HG02798 (cell line): ENCODE measurements around the gene RHOBTB3.
A peak's percentile ranks its signal among the peaks of the same experiment; 100 is the strongest.
"Not testable (repeated sequence)": the region's sequence is repeated elsewhere in the genome, so short reads cannot be mapped to it uniquely, and the experiment has no call there.

Source experiments
- ATAC-seq: cut with Tn5 transposase; IDR thresholded peaks from one replicate; pipeline ENCODE4 v1.9.1; 2021; ENCODE audit warnings: mild to moderate bottlenecking; ENCODE audit not compliant: unreplicated experiment, poor library complexity

The RHOBTB3 gene, protein sequence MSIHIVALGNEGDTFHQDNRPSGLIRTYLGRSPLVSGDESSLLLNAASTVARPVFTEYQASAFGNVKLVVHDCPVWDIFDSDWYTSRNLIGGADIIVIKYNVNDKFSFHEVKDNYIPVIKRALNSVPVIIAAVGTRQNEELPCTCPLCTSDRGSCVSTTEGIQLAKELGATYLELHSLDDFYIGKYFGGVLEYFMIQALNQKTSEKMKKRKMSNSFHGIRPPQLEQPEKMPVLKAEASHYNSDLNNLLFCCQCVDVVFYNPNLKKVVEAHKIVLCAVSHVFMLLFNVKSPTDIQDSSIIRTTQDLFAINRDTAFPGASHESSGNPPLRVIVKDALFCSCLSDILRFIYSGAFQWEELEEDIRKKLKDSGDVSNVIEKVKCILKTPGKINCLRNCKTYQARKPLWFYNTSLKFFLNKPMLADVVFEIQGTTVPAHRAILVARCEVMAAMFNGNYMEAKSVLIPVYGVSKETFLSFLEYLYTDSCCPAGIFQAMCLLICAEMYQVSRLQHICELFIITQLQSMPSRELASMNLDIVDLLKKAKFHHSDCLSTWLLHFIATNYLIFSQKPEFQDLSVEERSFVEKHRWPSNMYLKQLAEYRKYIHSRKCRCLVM

DNA sequence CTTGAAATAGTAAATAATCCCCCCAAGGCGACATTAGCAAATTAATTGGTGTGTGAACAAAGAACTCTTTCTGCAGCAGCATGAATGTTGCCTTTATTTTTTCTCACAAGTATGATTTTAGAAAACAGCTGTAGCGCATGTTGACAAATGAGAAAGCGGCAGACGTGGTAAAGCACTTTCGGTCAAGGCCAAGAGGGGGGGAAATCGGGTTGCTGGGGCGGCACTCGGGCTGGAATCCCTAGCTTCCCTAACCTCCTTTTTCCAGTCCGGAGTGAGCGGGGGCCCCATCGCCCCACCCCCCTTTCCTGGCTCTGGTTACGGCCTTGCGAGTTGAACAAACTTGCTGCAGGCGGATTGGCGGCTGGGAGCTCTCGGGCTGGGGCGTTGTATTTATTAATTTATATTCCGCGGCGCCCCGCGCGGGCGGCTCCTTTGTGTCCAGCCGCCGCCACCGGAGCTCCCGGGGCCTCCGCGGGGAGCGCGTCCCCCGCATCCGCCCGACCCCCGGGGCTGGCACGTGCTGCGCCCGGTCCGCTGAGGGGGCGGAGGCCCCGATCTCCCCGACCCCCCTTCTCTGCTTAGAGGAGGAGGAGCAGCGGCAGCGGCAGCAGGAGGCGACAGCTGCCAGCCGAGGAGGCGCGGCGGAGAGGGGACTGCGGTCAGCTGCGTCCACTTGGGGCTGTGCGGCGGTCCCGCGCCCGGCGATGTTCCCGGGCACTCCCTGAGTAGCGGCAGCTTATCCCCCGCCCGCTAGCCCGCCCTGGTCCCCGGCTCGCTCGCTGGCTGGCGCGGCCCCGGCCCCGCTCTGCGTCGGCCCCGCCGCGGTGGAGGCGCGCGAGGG is at the start of gene RHOBTB3:
TSS of gene RHOBTB3 (plus strand) at position 607 of the 841 bp plus-strand sequence. CDS start 347 bp downstream, outside the sequence.
- peak; percentile 60 for ATAC-seq

DNA sequence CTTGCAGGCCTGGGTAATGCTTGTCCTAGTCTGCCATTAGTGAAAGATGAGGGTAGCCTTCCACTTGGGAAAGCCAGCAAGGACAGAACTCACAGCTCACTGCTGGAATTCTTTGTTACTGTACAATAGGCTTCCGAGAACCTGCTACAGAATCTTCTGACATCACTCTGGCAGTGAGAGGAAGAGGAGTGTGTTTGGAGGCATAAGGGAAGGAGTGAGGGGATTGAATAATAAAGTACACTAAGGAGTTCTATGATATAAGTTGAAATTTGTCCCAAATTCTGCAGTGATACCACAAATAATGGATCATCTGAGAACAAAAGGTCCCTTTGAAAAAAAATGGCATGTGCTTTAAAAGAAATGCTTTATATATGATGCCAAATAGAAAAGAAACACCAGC is 48.2 kb upstream of the RHOBTB3 start, which contains the start of gene SPATA9:
TSS of gene SPATA9 (minus strand) at position 101 of the 400 bp plus-strand sequence. CDS start 137 bp downstream, outside the sequence.
- no peak for ATAC-seq

DNA sequence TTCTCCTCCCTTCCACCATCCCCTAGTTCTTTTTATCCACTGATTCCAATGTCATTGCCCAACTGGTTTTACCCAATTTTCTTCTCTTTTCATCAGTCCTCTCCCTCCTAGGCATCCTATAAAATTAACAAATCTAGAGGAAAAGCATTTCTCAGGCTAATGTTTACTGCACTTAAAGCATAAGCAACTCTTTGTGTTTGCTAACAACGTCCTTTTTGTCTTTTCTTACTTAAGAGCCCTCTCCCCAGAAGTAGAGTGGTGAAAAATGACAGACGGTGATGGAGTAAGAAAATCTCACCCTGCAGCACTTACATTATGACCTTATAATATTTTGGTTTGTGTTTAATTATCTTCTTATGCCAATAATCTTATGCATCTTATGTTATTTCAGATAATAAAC is 46.8 kb upstream of the RHOBTB3 start:
- no peak for ATAC-seq

DNA sequence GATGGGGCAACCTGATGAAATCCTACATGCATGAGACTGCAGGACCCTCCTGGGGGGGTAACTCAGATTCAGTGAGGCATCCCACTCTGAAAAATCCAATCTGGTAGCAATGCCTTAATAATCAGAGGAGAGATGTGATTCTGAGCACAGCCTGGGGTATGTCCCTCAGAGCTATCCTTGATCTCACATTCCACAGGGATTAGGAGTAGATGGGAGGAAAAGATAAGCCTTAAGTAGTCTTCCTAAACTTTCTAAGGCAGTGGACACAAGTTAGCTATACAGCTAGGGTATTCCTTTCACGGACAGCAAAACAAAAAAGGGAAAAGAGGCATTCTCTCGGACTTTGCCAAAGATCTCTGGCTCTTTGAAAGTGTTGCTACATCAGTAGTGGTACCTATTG is 44.5 kb upstream of the RHOBTB3 start:
- no peak for ATAC-seq

DNA sequence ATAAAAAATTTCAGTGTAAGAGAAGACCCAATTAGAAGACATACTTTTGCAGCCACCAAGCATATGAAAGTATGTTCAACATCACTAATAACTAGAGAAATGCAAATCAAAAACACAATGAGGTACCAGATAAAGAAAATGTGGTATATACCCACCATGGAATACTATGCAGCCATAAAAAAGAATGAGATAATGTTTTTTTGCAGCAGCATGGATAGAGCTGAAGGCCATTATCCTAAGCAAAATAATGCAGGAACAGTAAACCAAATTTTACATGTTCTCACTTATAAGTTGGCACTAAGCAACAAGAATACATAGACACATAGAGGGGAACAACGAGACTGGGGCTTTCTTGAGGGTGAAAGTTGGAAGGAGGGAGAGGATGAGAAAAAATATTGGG is 41.5 kb upstream of the RHOBTB3 start:
- ATAC-seq = no peak

DNA sequence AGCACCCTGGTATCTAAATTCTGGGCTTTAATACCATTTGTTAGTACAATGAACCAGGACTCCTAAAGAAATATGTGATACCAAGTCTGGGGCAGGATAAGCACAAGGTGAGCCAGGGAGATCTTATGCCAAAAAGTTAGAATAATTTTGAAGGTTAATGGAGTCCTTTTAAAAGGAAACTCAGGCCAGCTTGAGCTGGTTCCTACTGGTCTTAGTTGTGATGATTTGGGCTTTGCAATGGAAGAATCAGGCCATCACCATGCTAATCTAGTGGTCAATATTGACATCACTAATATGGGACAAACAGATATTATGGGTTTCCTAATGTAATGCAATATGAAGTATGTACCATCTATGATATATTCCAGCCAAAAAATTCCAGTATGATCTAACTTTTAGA is 40.8 kb upstream of the RHOBTB3 start:
- ATAC-seq = no peak

DNA sequence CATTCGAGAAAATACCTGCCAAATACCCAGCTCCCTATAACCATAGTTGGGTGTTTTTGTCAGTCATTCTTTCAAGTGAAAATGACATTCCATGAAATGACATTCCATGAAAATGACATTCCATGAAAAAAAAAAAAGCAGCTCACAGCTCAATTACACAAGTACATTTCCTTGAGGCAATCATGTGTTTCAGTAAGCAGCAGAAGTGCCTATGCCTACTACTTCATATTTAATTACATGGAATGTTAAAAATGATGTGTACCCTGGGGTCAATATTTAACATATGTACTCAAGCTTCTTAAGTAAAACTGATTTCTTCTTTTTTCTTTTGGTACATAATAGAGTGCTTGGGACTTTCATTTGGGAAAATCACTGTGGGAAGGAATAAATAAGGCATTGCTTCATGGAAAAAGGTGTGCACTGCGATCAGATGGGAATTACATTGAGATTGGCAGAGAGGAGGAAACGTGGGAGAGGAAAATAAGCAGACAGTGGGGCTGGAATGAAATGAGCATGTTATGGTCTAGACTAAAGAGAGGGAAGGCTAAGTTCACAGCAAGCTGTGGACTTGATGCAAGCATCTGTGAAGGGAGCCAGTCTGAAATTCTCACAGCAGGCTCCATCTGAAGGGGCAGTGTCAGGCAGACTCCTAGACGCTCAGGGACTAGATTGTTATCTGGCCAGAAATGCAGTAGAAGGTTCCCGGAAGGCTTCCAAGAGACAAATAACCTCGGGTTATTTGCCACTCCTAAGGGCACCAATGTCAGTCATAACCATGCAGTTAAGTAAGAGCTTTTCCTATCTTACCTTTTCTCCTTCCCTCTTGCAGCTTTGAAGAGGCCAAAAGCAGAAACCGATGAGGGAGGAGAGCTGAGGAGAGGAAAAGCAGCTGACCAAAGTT is 33.1 kb upstream of the RHOBTB3 start:
- ATAC-seq = no peak

DNA sequence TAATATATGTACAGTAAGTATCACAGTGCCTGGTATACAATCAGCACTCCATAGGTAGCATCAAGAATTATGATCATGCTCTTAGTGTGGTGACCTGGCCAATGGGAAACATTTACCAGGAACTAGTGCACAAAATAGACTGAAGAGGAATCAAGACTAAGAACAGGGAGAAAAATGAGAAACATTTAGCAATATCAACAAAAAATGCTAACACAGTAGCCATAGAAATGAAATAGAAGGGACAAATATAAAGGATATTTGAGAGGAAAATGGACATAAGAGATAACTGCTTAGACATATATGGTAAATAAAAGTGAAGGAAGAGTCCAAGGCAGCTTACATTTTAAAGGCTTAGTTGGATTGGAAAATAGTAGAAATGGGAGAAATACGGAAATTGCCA is 31.8 kb upstream of the RHOBTB3 start:
- no peak for ATAC-seq

DNA sequence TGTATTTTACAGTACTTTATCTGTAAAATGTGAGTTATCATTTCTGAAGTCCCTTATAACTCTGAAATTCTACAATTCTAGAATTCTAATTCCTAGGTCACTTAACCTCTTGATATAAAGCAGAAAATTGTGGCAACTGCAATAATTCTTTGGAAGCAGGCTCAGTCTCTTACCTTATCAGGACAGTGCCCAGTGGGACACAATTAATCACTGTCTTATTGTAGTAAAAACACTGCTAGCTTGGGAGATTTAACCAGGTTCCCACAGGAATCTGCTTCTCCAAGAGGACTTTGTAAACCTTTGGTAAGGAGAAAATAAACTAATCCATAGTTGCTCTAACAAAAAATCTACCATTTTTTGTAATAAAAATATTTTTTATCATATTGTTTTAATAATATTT is 30.1 kb upstream of the RHOBTB3 start:
- ATAC-seq = no peak

DNA sequence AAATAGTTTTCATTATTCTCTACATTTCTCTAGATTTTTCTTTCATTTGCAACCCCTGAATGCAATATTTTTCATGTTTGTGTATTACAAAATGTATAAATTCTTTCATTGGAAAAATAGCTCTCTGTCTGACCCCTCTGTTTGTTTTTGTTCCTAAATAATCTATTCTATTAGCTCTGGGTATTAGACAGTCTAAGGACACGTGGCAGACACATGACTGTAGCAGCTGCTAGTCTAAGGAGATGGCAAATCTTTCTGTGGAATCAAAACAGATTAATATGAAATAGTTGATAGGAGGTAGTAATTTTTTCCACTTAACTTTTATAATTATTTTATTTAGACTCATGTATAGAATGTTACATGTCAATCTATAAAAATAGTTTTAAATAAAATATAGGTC is 27.0 kb upstream of the RHOBTB3 start:
- no peak for ATAC-seq

DNA sequence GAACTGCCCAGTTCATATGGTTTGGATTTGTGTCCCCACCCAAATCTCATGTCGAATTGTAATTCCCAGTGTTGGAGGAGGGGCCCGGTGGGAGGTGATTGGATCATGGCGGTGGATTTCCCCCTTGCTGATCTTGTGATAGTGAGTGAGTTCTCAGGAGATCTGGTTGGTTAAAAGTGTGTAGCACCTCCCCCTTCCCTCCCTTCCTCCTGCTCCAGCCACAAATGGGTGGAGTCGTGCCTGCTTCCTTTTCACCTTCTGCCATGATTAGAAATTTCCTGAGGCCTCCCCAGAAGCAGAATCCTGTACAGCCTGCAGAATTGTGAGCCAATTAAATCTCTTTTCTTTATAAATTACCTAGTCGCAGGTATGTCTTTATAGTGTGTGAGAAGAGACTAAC is 24.9 kb upstream of the RHOBTB3 start:
- ATAC-seq = not testable (repeated sequence)

DNA sequence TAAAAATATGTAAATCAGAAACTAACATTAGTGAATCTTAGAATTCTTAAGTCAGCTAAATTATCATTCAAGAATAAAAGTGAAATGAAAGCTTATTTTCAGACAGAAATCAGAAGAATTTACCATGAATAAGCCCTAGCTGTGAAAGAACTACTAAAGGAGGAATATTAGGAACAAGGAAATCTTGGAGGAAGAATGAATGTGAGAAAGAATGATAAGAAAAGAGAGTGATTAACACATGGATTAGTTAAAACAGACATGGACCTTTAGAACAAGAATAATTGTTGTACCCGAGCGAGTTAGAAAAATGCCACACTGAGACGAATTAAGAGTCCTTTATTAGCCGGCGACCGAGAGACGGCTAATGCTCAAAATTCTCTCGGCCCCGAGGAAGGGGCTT is 24.1 kb upstream of the RHOBTB3 start:
- ATAC-seq = no peak

DNA sequence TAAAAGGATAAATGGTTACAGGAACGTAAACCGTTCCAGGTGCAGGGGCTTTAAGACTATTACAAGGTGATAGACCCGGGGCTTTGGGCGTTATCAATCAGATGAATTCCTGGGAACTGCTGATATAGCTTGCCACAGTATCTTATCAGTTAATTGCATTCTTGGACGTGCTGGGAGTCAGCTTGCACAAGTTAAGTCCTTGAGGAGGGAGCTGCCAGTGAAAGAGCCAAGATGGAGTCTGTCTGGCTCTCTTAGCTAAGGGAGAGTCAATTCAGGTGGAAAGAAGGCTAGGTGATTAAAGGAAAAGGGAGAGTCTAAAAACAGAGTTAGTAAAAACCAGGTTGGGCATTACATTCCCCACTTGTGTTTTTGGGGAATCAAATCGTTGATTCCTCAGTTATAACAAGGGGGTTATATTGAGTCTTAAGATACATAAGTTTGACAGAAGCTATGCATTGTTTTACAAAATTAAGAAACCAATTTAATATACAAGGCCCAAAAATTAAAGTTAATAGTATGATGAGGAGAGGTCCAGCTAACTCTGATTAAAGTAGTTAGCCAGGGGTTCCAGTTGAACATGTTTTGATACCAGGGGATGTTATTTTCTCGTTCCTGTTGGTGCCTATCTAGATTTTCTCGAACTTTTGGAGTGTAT is 23.5 kb upstream of the RHOBTB3 start:
- not testable (repeated sequence) for ATAC-seq

DNA sequence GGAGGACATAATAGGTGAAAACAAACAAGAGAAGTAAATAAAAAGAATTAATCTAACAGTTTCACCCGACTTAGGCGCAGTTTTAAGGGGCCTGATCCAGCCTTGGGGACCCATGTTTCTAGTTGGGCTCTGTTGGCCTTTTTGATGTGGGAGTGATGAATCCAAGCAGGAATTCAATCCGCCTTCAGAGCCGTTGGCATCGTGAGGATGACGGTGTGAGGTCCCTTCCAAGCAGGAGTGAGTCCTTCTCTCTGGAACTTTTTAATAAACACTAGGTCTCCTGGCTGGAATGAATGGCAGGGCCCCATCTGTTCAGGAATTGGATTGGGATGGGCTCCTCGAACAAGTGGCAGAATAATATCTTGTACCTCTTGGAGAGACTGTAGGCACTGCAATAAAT is 22.3 kb upstream of the RHOBTB3 start:
- no peak for ATAC-seq

DNA sequence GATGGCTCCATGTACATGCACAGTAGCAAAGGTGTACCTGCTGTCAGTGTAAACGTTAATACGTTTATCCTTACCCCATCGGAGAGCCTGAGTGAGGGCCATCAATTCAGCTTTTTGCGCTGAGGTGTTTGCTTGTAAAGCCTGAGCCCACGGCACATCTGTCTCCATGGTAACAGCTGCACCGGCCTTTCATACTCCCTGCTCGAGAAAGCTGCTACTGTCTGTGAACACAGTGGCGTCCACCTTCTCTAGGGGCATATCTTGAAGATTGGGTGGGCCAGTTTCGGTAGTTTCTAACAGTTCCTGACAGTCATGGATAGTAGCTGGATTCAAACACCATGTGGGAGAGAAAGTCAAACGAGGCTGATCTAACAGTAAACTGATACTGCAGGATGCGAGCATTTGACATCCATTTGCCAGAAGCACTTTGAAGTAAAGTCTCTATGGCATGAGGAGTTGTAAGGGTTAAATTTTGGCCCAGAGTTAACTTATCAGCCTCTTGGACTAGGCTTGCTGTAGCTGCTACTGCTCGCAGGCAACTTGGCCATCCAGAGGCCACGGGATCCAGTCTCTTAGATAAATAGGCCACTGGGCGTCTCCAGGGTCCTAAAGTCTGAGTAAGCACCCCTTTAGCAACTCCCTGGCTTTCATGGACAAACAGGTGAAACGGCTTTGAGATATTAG is 21.0 kb upstream of the RHOBTB3 start:
- no peak for ATAC-seq

DNA sequence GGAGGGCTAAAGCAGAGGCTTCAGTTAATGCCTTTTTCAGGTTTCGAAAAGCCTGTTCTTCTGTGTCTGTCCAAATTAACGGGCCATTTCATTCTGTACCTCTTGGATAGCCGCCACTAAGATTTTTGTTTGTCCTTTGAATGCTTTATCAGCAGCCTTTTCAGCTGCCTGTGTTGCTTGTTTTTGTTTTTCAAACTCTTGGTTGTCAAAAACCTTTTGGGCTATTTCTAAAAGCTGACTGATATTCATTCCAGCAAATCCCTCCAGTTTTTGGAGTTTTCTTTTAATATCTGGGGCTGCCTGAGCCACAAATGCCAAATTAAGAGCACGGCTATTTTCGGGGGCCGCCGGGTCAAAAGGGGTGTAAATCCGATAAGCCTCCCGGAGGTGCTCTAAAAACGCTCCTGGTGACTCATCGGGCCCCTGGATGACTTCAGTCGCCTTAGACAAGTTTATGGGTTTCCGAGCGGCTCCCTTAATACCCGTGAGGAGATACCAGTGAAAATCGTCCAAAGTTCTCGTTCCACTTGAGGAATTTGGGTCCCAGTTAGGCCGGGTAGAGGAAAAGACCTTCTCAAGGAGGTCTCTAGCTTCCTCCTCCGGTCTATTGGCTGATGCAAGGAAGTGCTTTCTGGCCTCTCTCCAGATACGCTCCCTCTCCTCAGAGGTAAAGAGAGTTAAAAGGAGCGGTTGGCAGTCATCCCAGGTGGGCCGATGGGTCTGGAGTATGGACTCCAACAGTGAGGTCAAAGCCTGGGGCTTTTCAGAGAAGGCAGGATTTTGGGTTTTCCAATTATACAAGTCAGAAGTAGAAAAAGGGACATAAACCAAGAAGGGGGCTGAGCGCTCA is 20.3 kb upstream of the RHOBTB3 start:
- ATAC-seq = not testable (repeated sequence)

DNA sequence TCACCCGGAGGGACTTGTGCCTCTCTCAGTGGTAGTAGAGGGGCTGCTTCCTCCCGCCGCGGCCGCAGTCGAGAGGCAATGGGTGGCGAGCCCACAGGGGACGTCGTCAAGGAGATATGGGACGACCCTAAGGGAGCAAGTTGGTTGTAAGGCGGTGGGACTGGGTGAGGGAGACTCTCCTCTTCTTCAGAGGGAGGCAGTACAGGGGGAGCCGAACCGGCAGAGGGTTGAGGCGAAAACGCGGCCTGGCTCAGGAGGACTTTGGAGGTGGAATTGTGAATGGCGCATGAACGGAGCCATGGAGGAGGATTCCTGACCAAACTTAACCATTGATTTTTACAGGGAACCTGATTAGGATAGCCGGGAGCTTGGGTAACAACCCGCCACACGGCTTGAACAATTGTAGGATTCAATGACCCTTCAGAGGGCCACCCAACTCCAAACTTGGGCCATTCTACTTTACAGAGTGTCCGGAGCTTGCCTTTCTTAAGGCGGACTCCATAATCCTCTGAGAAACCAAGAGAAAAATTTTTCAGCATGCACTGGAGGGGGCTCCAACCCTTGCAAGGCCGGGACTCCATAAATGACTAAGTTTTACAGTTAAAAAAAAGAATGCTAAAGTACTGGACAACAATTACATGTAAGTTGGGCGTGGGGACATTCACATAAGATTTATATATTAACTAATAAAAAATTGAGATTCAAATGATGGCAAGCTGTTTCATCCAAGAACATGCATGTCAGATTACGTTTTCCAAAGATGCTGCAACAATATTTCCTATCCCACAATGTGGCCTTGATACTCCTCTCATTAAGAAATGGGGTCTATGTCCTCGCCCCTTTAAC is 19.4 kb upstream of the RHOBTB3 start:
- ATAC-seq = no peak
